K562 (cell line): ENCODE measurements around the gene TWSG1.

Experiments used
- EHMT2 ChIP-seq: fragments of 450-650 bp; IDR thresholded peaks from 2 replicates; pipeline ENCODE4 v1.6.1; 2018; ENCODE audit warnings: antibody characterized with exemption
- JUNB ChIP-seq: fragments of 450-650 bp; formaldehyde crosslinking; conservative IDR thresholded peaks from 2 replicates; pipeline ENCODE4 v1.4.0; 2020; ENCODE audit warnings: mild to moderate bottlenecking
- MAZ ChIP-seq, 2 experiments: fragments of 450-650 bp in 1 of 2; sonication (generic) in 1 of 2; formaldehyde crosslinking; IDR thresholded peaks in 1 of 2; conservative IDR thresholded peaks in 1 of 2; 2 replicates each; pipeline versions ENCODE4 v1.4.0 to v1.5.0; 2020; ENCODE audit warnings: mild to moderate bottlenecking in 1 of 2, missing genetic modification reagents in 1 of 2
- MEF2D ChIP-seq: conservative IDR thresholded peaks from 2 replicates; pipeline ENCODE4 v1.6.1; 2016; ENCODE audit warnings: low read depth, missing genetic modification characterization, missing compliant biosample characterization
- MTA3 ChIP-seq: fragments of 450-650 bp; formaldehyde crosslinking; IDR thresholded peaks from 2 replicates; pipeline ENCODE4 v1.6.1; 2017; ENCODE audit warnings: mild to moderate bottlenecking, borderline replicate concordance
- POLR2AphosphoS5 ChIP-seq: IDR thresholded peaks from 2 replicates; pipeline ENCODE4 v1.6.1; 2011; ENCODE audit warnings: mild to moderate bottlenecking, low read depth, low read length, moderate library complexity; ENCODE audit not compliant: control insufficient read depth, insufficient read depth
- SIN3B ChIP-seq: fragments of 450-650 bp; IDR thresholded peaks from 2 replicates; pipeline ENCODE4 v1.6.1; 2017; ENCODE audit warnings: low read depth, mild to moderate bottlenecking, moderate library complexity
- SRSF9 ChIP-seq: fragments of 200-400 bp; formaldehyde crosslinking; IDR thresholded peaks from 2 replicates; pipeline ENCODE4 v1.6.1; 2017; ENCODE audit warnings: low read depth, low read length, borderline replicate concordance
- TAF1 ChIP-seq: IDR thresholded peaks from 2 replicates; pipeline ENCODE4 v1.6.1; 2011; ENCODE audit warnings: mild to moderate bottlenecking, low read length, moderate library complexity; ENCODE audit not compliant: insufficient read depth, control insufficient read depth, severe bottlenecking; ENCODE audit errors: extremely low read depth
- TCF7 ChIP-seq: sonication (generic); IDR thresholded peaks from 2 replicates; pipeline ENCODE4 v1.6.1; 2016; ENCODE audit warnings: antibody characterized with exemption, borderline replicate concordance
- XRCC5 ChIP-seq: fragments of 200-400 bp; formaldehyde crosslinking; IDR thresholded peaks from 2 replicates; pipeline ENCODE4 v1.6.1; 2017; ENCODE audit warnings: low read depth, mild to moderate bottlenecking, low read length
- ZNF274 ChIP-seq: IDR thresholded peaks from 2 replicates; pipeline ENCODE4 v1.6.1; 2011; ENCODE audit warnings: low read depth, mild to moderate bottlenecking, low read length, moderate library complexity, borderline replicate concordance
- TF ChIP-seq, protein P1 (sequence below): fragments of 450-650 bp; formaldehyde crosslinking; IDR thresholded peaks from 2 replicates; pipeline ENCODE4 v1.4.0; 2022; ENCODE audit warnings: mild to moderate bottlenecking, moderate library complexity

GRCh38 chr18:9289698-9290097, 44.9 kb upstream of the TWSG1 start:
- TF ChIP-seq SRSF9 (no peak), SIN3B (no peak), XRCC5 (no peak), MTA3 (no peak), MEF2D (tag) (no peak), MAZ (CRISPR knock-in tag; conservative IDR thresholded peaks at IDR 0.05 in 1 of 2, IDR thresholded peaks at IDR 0.05 in 1 of 2) (no peak), ZNF274 (no peak), POLR2AphosphoS5 (no peak), TCF7 (no peak), JUNB (CRISPR knock-in tag) (no peak), EHMT2 (no peak), TAF1 (no peak)
- TF ChIP-seq, protein P1, sequence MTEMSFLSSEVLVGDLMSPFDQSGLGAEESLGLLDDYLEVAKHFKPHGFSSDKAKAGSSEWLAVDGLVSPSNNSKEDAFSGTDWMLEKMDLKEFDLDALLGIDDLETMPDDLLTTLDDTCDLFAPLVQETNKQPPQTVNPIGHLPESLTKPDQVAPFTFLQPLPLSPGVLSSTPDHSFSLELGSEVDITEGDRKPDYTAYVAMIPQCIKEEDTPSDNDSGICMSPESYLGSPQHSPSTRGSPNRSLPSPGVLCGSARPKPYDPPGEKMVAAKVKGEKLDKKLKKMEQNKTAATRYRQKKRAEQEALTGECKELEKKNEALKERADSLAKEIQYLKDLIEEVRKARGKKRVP (CRISPR knock-in tag): no peak
